Adipose tissue (tissue), 3 donors: ENCODE measurements around the gene TYR. TPM values are rescaled to one million over a fixed set of nuclear protein-coding genes. Genes with fewer than 3 reads are reported as not detected.
"Not testable (repeated sequence)": the region's sequence is repeated elsewhere in the genome, so short reads cannot be mapped to it uniquely, and the experiment has no call there.

Experiments used
- H3K27ac ChIP-seq: one replicate; pipeline ENCODE4 v1.5.1; 2013; ENCODE audit warnings: low read depth, low read length
- WGBS, 3 donors: extraction: QIAGEN DNeasy Blood & Tissue Kit; methylation state at CpG; one replicate each; pipeline ENCODE4 v1.1.7; 2013; 5-methylcytosine and 5-hydroxymethylcytosine counted together
- polyA plus RNA-seq, 3 donors: library from polyadenylated mRNA; stranded (reverse); fragments of 200-250 nt; gene quantifications; one replicate each; pipeline ENCODE4 v1.2.3, GENCODE V29; 2013
- donor health status: healthy with polysubstance abuse.
- donor health status: Bipolar disorder and iron deficiency.
- donor health status: healthy.

TYR gene
- polyA plus RNA-seq, result not detected

GRCh38 chr11:89177691-89178231, at the start of gene TYR:
TSS of gene TYR (plus strand) at chr11:89177875. CDS start at chr11:89177954, 79 bp downstream.
- no peak within 1 kb of the TSS for H3K27ac ChIP-seq
- 83 to 85% (median 84%) methylated on average over 8 of the region's 8 CpGs for WGBS, 3 donors

- no peak overlapping the region for H3K27ac ChIP-seq
Observed at GRCh38 chr11:89136606-89137005, 41.1 kb upstream of the TYR start.

- H3K27ac ChIP-seq, result no peak overlapping the region
- 32 to 65% (median 63%) methylated on average over 1 of the region's 1 CpG for WGBS, 3 donors
Observed at GRCh38 chr11:89147229-89147628, 30.4 kb upstream of the TYR start.

- H3K27ac ChIP-seq, result no peak overlapping the region
- WGBS, 3 donors, result 83 to 89% (median 87%) methylated on average over 4 of the region's 4 CpGs
Observed at GRCh38 chr11:89159974-89160373, 17.7 kb upstream of the TYR start.

GRCh38 chr11:89161949-89162348, 15.7 kb upstream of the TYR start:
- 86 to 93% (median 92%) methylated on average over 3 of the region's 3 CpGs for WGBS, 3 donors
- H3K27ac ChIP-seq, result no peak overlapping the region

- WGBS, 3 donors, result 61 to 64% (median 63%) methylated on average over 3 of the region's 3 CpGs
- H3K27ac ChIP-seq, result no peak overlapping the region
Observed at GRCh38 chr11:89163686-89164085, 14.0 kb upstream of the TYR start.

GRCh38 chr11:89168396-89168795, 9.3 kb upstream of the TYR start:
- 57 to 76% (median 71%) methylated on average over 3 of the region's 3 CpGs for WGBS, 3 donors

GRCh38 chr11:89175796-89176195, 1.9 kb upstream of the TYR start:
- no peak overlapping the region for H3K27ac ChIP-seq
- WGBS, 3 donors, result 64 to 72% (median 65%) methylated on average over 2 of the region's 2 CpGs

More at GRCh38 chr11:89168396-89168795, 9.3 kb upstream of the TYR start:
- no peak overlapping the region for H3K27ac ChIP-seq

GRCh38 chr11:89176938-89177337, 737 bp upstream of the TYR start:
- WGBS, 3 donors, result 62 to 82% (median 77%) methylated on average over 2 of the region's 2 CpGs
- H3K27ac ChIP-seq, result no peak overlapping the region

GRCh38 chr11:89181111-89181510, 3.4 kb downstream of the TYR start:
- H3K27ac ChIP-seq, result no peak overlapping the region
- 46 to 55% (median 49%) methylated on average over 2 of the region's 2 CpGs for WGBS, 3 donors

- WGBS, 3 donors, result 63 to 70% (median 65%) methylated on average over 5 of the region's 5 CpGs
Observed at GRCh38 chr11:89182773-89183518, 5.3 kb downstream of the TYR start.

GRCh38 chr11:89184021-89184420, 6.3 kb downstream of the TYR start:
- whole genome bisulfite sequencing, 3 donors, result 74 to 82% (median 80%) methylated on average over 3 of the region's 3 CpGs
- H3K27ac ChIP-seq, result no peak overlapping the region

More at GRCh38 chr11:89182773-89183518, 5.3 kb downstream of the TYR start:
- no peak overlapping the region for H3K27ac ChIP-seq

GRCh38 chr11:89189776-89190175, 12.1 kb downstream of the TYR start:
- WGBS, 3 donors, result 70 to 82% (median 78%) methylated on average over 2 of the region's 2 CpGs

GRCh38 chr11:89201138-89201537, 23.5 kb downstream of the TYR start:
- 7 to 45% (median 39%) methylated on average over 1 of the region's 1 CpG for WGBS, 3 donors

More at GRCh38 chr11:89189776-89190175, 12.1 kb downstream of the TYR start:
- no peak overlapping the region for H3K27ac ChIP-seq

GRCh38 chr11:89203814-89204213, 26.1 kb downstream of the TYR start:
- no peak overlapping the region for H3K27ac ChIP-seq

More at GRCh38 chr11:89201138-89201537, 23.5 kb downstream of the TYR start:
- H3K27ac ChIP-seq, result no peak overlapping the region

- no peak overlapping the region for H3K27ac ChIP-seq
Observed at GRCh38 chr11:89205378-89205777, 27.7 kb downstream of the TYR start.

GRCh38 chr11:89220684-89221339, 43.1 kb downstream of the TYR start:
- 75 to 80% (median 78%) methylated on average over 8 of the region's 8 CpGs for WGBS, 3 donors
- no peak overlapping the region for H3K27ac ChIP-seq

GRCh38 chr11:89235083-89235482, 57.4 kb downstream of the TYR start:
- H3K27ac ChIP-seq, result no peak overlapping the region
- 12 to 60% (median 51%) methylated on average over 1 of the region's 1 CpG for WGBS, 3 donors

- H3K27ac ChIP-seq, result no peak overlapping the region
- 79 to 81% (median 80%) methylated on average over 5 of the region's 5 CpGs for WGBS, 3 donors
Observed at GRCh38 chr11:89235976-89236375, 58.3 kb downstream of the TYR start.

- not testable (repeated sequence) for H3K27ac ChIP-seq
- 49 to 87% (median 79%) methylated on average over 4 of the region's 4 CpGs for WGBS, 3 donors
Observed at GRCh38 chr11:89247007-89247406, 69.3 kb downstream of the TYR start.
